HG03565 (cell line): ENCODE results near the gene NDUFV2.

ENCODE experiments used
- ATAC-seq: cut with Tn5 transposase; IDR thresholded peaks from one replicate; pipeline ENCODE4 v1.9.1; 2021; ENCODE audit warnings: mild to moderate bottlenecking, moderate library complexity; ENCODE audit not compliant: unreplicated experiment

NDUFV2 gene

GRCh38 chr18:9102508-9103375 lies at the start of gene NDUFV2:
NDUFV2 (plus strand) TSS chr18:9102699; CDS start chr18:9102744, 45 bp downstream.
- peak; percentile 82 for ATAC-seq

- ATAC-seq = no peak
These were observed 48.7 kb upstream of the NDUFV2 start for GRCh38 chr18:9053814-9054213.

GRCh38 chr18:9055185-9055584 lies 47.3 kb upstream of the NDUFV2 start:
- peak; percentile 70 for ATAC-seq

GRCh38 chr18:9055626-9056025 lies 46.9 kb upstream of the NDUFV2 start:
- ATAC-seq = no peak

GRCh38 chr18:9057646-9058045 lies 44.9 kb upstream of the NDUFV2 start:
- no peak for ATAC-seq

GRCh38 chr18:9058406-9058805 lies 44.1 kb upstream of the NDUFV2 start:
- no peak for ATAC-seq

GRCh38 chr18:9062418-9062751 lies 40.1 kb upstream of the NDUFV2 start:
- no peak for ATAC-seq

- ATAC-seq = no peak
These were observed 36.6 kb upstream of the NDUFV2 start for GRCh38 chr18:9065864-9066263.

- no peak for ATAC-seq
These were observed 36.1 kb upstream of the NDUFV2 start for GRCh38 chr18:9066358-9066757.

- peak; percentile 57 for ATAC-seq
These were observed 35.6 kb upstream of the NDUFV2 start for GRCh38 chr18:9066817-9067306.

- no peak for ATAC-seq
These were observed 34.7 kb upstream of the NDUFV2 start for GRCh38 chr18:9067823-9068222.

- ATAC-seq = no peak
These were observed 34.2 kb upstream of the NDUFV2 start for GRCh38 chr18:9068346-9068745.

GRCh38 chr18:9069601-9070000 lies 32.9 kb upstream of the NDUFV2 start:
- no peak for ATAC-seq

- no peak for ATAC-seq
These were observed 32.3 kb upstream of the NDUFV2 start for GRCh38 chr18:9070212-9070611.

- ATAC-seq = no peak
These were observed 22.5 kb upstream of the NDUFV2 start for GRCh38 chr18:9079818-9080528.

- no peak for ATAC-seq
These were observed 20.6 kb upstream of the NDUFV2 start for GRCh38 chr18:9081940-9082339.

- peak; percentile 79 for ATAC-seq
These were observed 19.6 kb upstream of the NDUFV2 start for GRCh38 chr18:9082711-9083510.

GRCh38 chr18:9086015-9086414 lies 16.5 kb upstream of the NDUFV2 start:
- no peak for ATAC-seq

GRCh38 chr18:9086624-9087023 lies 15.9 kb upstream of the NDUFV2 start:
- ATAC-seq = no peak

- ATAC-seq = no peak
These were observed 15.4 kb upstream of the NDUFV2 start for GRCh38 chr18:9087144-9087543.

GRCh38 chr18:9088252-9088651 lies 14.2 kb upstream of the NDUFV2 start:
- no peak for ATAC-seq
